GM12891 (cell line): ENCODE measurements around the gene KCNQ2.

ENCODE experiments used
- DNase-seq: peaks from one replicate; pipeline ENCODE4 v3.0.0; 2011; ENCODE audit warnings: low spot score; ENCODE audit not compliant: insufficient read length
- FAIRE-seq: peaks from 2 replicates; lab custom pipeline; 2011; peaks lifted over from hg19 to GRCh38; lab: Jason Lieb, UNC
- PAX5 ChIP-seq: IDR thresholded peaks from 2 replicates; pipeline ENCODE4 v1.6.1; 2011; ENCODE audit warnings: low read length, moderate library complexity, mild to moderate bottlenecking; ENCODE audit not compliant: insufficient read depth, severe bottlenecking
- POLR2A ChIP-seq: IDR thresholded peaks from 2 replicates; pipeline ENCODE4 v1.6.1; 2011; ENCODE audit warnings: low read depth, low read length, control low read depth
- POLR2AphosphoS5 ChIP-seq: IDR thresholded peaks from 2 replicates; pipeline ENCODE4 v1.6.1; 2011; ENCODE audit warnings: low read depth, low read length, control low read depth
- POU2F2 ChIP-seq: IDR thresholded peaks from 2 replicates; pipeline ENCODE4 v1.6.1; 2011; ENCODE audit warnings: low read depth, mild to moderate bottlenecking, control low read depth, low read length, moderate library complexity
- SPI1 ChIP-seq: IDR thresholded peaks from 2 replicates; pipeline ENCODE4 v1.6.1; 2011; ENCODE audit warnings: low read depth, low read length, control low read depth
- TAF1 ChIP-seq: IDR thresholded peaks from 2 replicates; pipeline ENCODE4 v1.6.1; 2011; ENCODE audit warnings: low read depth, low read length, control low read depth

The KCNQ2 gene

GRCh38 chr20:63373996-63374395, 98.5 kb downstream of the KCNQ2 start:
- no peak for FAIRE-seq
- TF ChIP-seq POLR2AphosphoS5, result no peak
- no peak for DNase-seq

- no peak for DNase-seq
- TF ChIP-seq POLR2AphosphoS5, result no peak
- no peak for TF ChIP-seq TAF1
- TF ChIP-seq PAX5, result no peak
- TF ChIP-seq POLR2A, result no peak
- no peak for TF ChIP-seq POU2F2
- TF ChIP-seq SPI1, result no peak
- no peak for FAIRE-seq
Observed at GRCh38 chr20:63372971-63373885, 99.2 kb downstream of the KCNQ2 start.

GRCh38 chr20:63371291-63371865, 101.1 kb downstream of the KCNQ2 start:
- no peak for DNase-seq
- FAIRE-seq, result no peak
- TF ChIP-seq SPI1 (no peak), POLR2A (no peak), POU2F2 (no peak), POLR2AphosphoS5 (no peak), PAX5 (no peak), TAF1 (no peak)

GRCh38 chr20:63370618-63371187, 101.8 kb downstream of the KCNQ2 start:
- no peak for FAIRE-seq
- TF ChIP-seq PAX5 (no peak), POLR2AphosphoS5 (no peak), POU2F2 (no peak), POLR2A (no peak), SPI1 (no peak), TAF1 (no peak)
- DNase-seq, result no peak

GRCh38 chr20:63369724-63370617, 102.5 kb downstream of the KCNQ2 start:
- DNase-seq (no peak), FAIRE-seq (no peak)
- no peak for TF ChIP-seq SPI1
- no peak for TF ChIP-seq POU2F2
- TF ChIP-seq POLR2AphosphoS5, result no peak
- no peak for TF ChIP-seq TAF1
- TF ChIP-seq PAX5, result no peak
- no peak for TF ChIP-seq POLR2A

GRCh38 chr20:63369024-63369530, 103.4 kb downstream of the KCNQ2 start:
- FAIRE-seq, result peak; percentile 40
- TF ChIP-seq POLR2AphosphoS5 (no peak), TAF1 (no peak), POLR2A (no peak), PAX5 (no peak), SPI1 (no peak), POU2F2 (no peak)
- DNase-seq, result no peak

GRCh38 chr20:63368151-63368550, 104.3 kb downstream of the KCNQ2 start:
- TF ChIP-seq POU2F2 (no peak), POLR2A (no peak), POLR2AphosphoS5 (no peak), TAF1 (no peak), PAX5 (no peak), SPI1 (no peak)
- FAIRE-seq, result no peak

GRCh38 chr20:63367446-63368055, 104.9 kb downstream of the KCNQ2 start:
- DNase-seq (no peak), FAIRE-seq (no peak)
- no peak for TF ChIP-seq TAF1
- TF ChIP-seq PAX5, result no peak
- no peak for TF ChIP-seq POLR2A
- TF ChIP-seq POU2F2, result no peak
- TF ChIP-seq SPI1, result no peak
- TF ChIP-seq POLR2AphosphoS5, result no peak

More at GRCh38 chr20:63368151-63368550, 104.3 kb downstream of the KCNQ2 start:
- DNase-seq, result no peak
